ENCODE measurements around the gene TSPAN31. TPM values are rescaled to one million over a fixed set of nuclear protein-coding genes. Genes with fewer than 3 reads are reported as not detected.
A peak's percentile ranks its signal among the peaks of the same experiment; 100 is the strongest.

TSPAN31 gene
- total RNA-seq, 1 donor from 2014 or later = 18.6 TPM

GRCh38 chr12:57751788-57752667 is 7.2 kb downstream of the TSPAN31 start, which contains the start of gene CDK4:
CDK4 (minus strand) TSS chr12:57752310; CDS start chr12:57751717, 593 bp downstream.
- peaks cover 21% of the 10 kb centered on the region for H3K4me1 ChIP-seq (ENCODE audit: insufficient read depth, low read length)
- peak within 1 kb of the TSS; percentile 95 for H3K4me2 ChIP-seq (ENCODE audit: low read length)
- peaks cover 11% of the 10 kb centered on the region for H3K27me3 ChIP-seq (ENCODE audit: insufficient read depth, low read length)
- peak within 1 kb of the TSS; percentile 95 for H3K27ac ChIP-seq (ENCODE audit: low read depth, low read length)
- H3K36me3 Mint-ChIP-seq (ENCODE audit: low read depth, unreplicated experiment) = peaks cover 26% of the 10 kb centered on the region
- peak within 1 kb of the TSS; percentile 91 for H3K4me3 Mint-ChIP-seq (ENCODE audit: unreplicated experiment)
- no peak for TF ChIP-seq EZH2 (IDR thresholded peaks at IDR 0.05; ENCODE audit: insufficient read depth, low read length)
- TF ChIP-seq CTCF (IDR thresholded peaks at IDR 0.05; ENCODE audit: insufficient read depth, low read depth, low read length) = no peak
- peaks cover 27% of the 10 kb centered on the region for H3K4me1 Mint-ChIP-seq (ENCODE audit: low read depth, unreplicated experiment)
- H3K9me3 ChIP-seq (ENCODE audit: insufficient read depth, low read depth, low read length) = no peaks in the 10 kb centered on the region
- peak within 1 kb of the TSS; percentile 97 for H3K9ac ChIP-seq (ENCODE audit: low read length)
- peak within 1 kb of the TSS; percentile 94 for H3K27ac Mint-ChIP-seq (ENCODE audit: unreplicated experiment)
- peaks cover 16% of the 10 kb centered on the region for H4K20me1 ChIP-seq (ENCODE audit: insufficient read depth, low read length)
- H3K9me3 Mint-ChIP-seq (ENCODE audit: unreplicated experiment) = no peaks in the 10 kb centered on the region
- peak; percentile 73 for FAIRE-seq
- H2AFZ ChIP-seq (ENCODE audit: low read depth, low read length) = peak within 1 kb of the TSS; percentile 78
- peak; percentile 99 for DNase-seq (ENCODE audit: low read depth)
- H3K79me2 ChIP-seq (ENCODE audit: insufficient read depth, low read length) = peaks cover 34% of the 10 kb centered on the region
- peak within 1 kb of the TSS; percentile 76 for H3K4me3 ChIP-seq (ENCODE audit: insufficient read depth, low read depth, low read length)
- no peaks in the 10 kb centered on the region for H3K27me3 Mint-ChIP-seq (ENCODE audit: low read depth, unreplicated experiment)
- H3K36me3 ChIP-seq (ENCODE audit: insufficient read depth, low read length) = peaks cover 22% of the 10 kb centered on the region

- H3K4me1 ChIP-seq (ENCODE audit: insufficient read depth, low read length) = peaks cover 21% of the 10 kb centered on the region
- DNase-seq (ENCODE audit: low read depth) = no peak
- peaks cover 11% of the 10 kb centered on the region for H3K27me3 ChIP-seq (ENCODE audit: insufficient read depth, low read length)
- H3K79me2 ChIP-seq (ENCODE audit: insufficient read depth, low read length) = peaks cover 34% of the 10 kb centered on the region
- H3K27ac Mint-ChIP-seq (ENCODE audit: unreplicated experiment) = peak overlapping the region; percentile 94
- FAIRE-seq = no peak
- peaks cover 27% of the 10 kb centered on the region for H3K4me1 Mint-ChIP-seq (ENCODE audit: low read depth, unreplicated experiment)
- H3K4me3 Mint-ChIP-seq (ENCODE audit: unreplicated experiment) = peak overlapping the region; percentile 91
- H3K9me3 ChIP-seq (ENCODE audit: insufficient read depth, low read depth, low read length) = no peaks in the 10 kb centered on the region
- H3K4me2 ChIP-seq (ENCODE audit: low read length) = peak overlapping the region; percentile 95
- TF ChIP-seq EZH2 (IDR thresholded peaks at IDR 0.05; ENCODE audit: insufficient read depth, low read length) = no peak
- TF ChIP-seq CTCF (IDR thresholded peaks at IDR 0.05; ENCODE audit: insufficient read depth, low read depth, low read length) = no peak
- peaks cover 16% of the 10 kb centered on the region for H4K20me1 ChIP-seq (ENCODE audit: insufficient read depth, low read length)
- H3K27me3 Mint-ChIP-seq (ENCODE audit: low read depth, unreplicated experiment) = no peaks in the 10 kb centered on the region
- no peaks in the 10 kb centered on the region for H3K9me3 Mint-ChIP-seq (ENCODE audit: unreplicated experiment)
- H3K4me3 ChIP-seq (ENCODE audit: insufficient read depth, low read depth, low read length) = peak overlapping the region; percentile 41
- H2AFZ ChIP-seq (ENCODE audit: low read depth, low read length) = peak overlapping the region; percentile 11
- peaks cover 23% of the 10 kb centered on the region for H3K36me3 Mint-ChIP-seq (ENCODE audit: low read depth, unreplicated experiment)
- H3K9ac ChIP-seq (ENCODE audit: low read length) = peak overlapping the region; percentile 42
- H3K27ac ChIP-seq (ENCODE audit: low read depth, low read length) = no peak overlapping the region
- peaks cover 17% of the 10 kb centered on the region for H3K36me3 ChIP-seq (ENCODE audit: insufficient read depth, low read length)
These were observed 7.8 kb downstream of the TSPAN31 start for GRCh38 chr12:57752668-57753000.

All from astrocyte (in vitro differentiated cells and primary cell).